ENCODE measurements around the gene EPHB1.

DNA sequence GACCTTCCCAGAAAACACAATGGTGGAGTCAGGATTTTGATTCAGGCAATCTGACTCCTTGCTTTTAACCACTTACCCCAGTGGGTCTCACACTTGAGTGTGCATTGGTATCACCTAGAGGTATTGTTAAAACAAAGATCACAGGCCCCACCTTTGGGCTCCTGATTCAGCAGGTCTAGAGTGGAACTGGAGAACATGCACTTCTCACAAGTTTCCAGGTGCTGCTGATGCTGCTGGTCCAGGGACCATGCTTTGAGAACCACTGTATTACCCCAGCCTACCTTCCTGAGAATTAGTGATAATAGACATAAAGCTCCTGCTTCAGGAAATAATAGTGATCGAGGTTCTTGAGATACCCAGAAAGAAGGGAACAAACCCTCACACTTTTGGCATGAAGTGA lies 466.9 kb downstream of the EPHB1 start:
- TF ChIP-seq, protein P1, sequence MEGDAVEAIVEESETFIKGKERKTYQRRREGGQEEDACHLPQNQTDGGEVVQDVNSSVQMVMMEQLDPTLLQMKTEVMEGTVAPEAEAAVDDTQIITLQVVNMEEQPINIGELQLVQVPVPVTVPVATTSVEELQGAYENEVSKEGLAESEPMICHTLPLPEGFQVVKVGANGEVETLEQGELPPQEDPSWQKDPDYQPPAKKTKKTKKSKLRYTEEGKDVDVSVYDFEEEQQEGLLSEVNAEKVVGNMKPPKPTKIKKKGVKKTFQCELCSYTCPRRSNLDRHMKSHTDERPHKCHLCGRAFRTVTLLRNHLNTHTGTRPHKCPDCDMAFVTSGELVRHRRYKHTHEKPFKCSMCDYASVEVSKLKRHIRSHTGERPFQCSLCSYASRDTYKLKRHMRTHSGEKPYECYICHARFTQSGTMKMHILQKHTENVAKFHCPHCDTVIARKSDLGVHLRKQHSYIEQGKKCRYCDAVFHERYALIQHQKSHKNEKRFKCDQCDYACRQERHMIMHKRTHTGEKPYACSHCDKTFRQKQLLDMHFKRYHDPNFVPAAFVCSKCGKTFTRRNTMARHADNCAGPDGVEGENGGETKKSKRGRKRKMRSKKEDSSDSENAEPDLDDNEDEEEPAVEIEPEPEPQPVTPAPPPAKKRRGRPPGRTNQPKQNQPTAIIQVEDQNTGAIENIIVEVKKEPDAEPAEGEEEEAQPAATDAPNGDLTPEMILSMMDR (conservative IDR thresholded peaks at IDR 0.05; ENCODE audit: low read depth, low read length): no peak
- TF ChIP-seq EZH2 (IDR thresholded peaks at IDR 0.05; ENCODE audit: borderline replicate concordance, low read depth, low read length, poor library complexity, severe bottlenecking): no peak

All from A673 (cell line).